Measurements from ENCODE around the gene RASSF9. TPM values are rescaled to one million over a fixed set of nuclear protein-coding genes. Genes with fewer than 3 reads are reported as not detected.

RASSF9 gene
- total RNA-seq, 1 donor from 2014 or later, result 0.68 TPM

- no peak overlapping the region for H3K4me3 Mint-ChIP-seq (ENCODE audit: unreplicated experiment)
- Histone ChIP-seq H3K79me2 (ENCODE audit: insufficient read depth, low read length) (no peaks in the 10 kb centered on the region), H4K20me1 (ENCODE audit: insufficient read depth, low read length) (no peaks in the 10 kb centered on the region), H2AFZ (ENCODE audit: low read depth, low read length) (no peak overlapping the region), H3K4me3 (ENCODE audit: insufficient read depth, low read depth, low read length) (no peak overlapping the region), H3K9me3 (ENCODE audit: insufficient read depth, low read depth, low read length) (no peaks in the 10 kb centered on the region), H3K27ac (ENCODE audit: low read depth, low read length) (no peak overlapping the region), H3K9ac (ENCODE audit: low read length) (no peak overlapping the region), H3K36me3 (ENCODE audit: insufficient read depth, low read length) (no peaks in the 10 kb centered on the region), H3K4me1 (ENCODE audit: insufficient read depth, low read length) (no peaks in the 10 kb centered on the region), H3K27me3 (ENCODE audit: insufficient read depth, low read length) (no peaks in the 10 kb centered on the region), H3K4me2 (ENCODE audit: low read length) (no peak overlapping the region)
- H3K9me3 Mint-ChIP-seq (ENCODE audit: unreplicated experiment), result no peaks in the 10 kb centered on the region
- no peak for FAIRE-seq
- no peak overlapping the region for H3K27ac Mint-ChIP-seq (ENCODE audit: unreplicated experiment)
- H3K36me3 Mint-ChIP-seq (ENCODE audit: low read depth, unreplicated experiment), result no peaks in the 10 kb centered on the region
- no peak for DNase-seq (ENCODE audit: low read depth)
- no peaks in the 10 kb centered on the region for H3K27me3 Mint-ChIP-seq (ENCODE audit: low read depth, unreplicated experiment)
- TF ChIP-seq EZH2 (IDR thresholded peaks at IDR 0.05; ENCODE audit: insufficient read depth, low read length), result no peak
- TF ChIP-seq CTCF (IDR thresholded peaks at IDR 0.05; ENCODE audit: insufficient read depth, low read depth, low read length), result no peak
- H3K4me1 Mint-ChIP-seq (ENCODE audit: low read depth, unreplicated experiment), result no peaks in the 10 kb centered on the region
Measured at GRCh38 chr12:85856966-85857365, 20.8 kb upstream of the RASSF9 start.

- Mint-ChIP-seq H3K9me3 (ENCODE audit: unreplicated experiment) (no peaks in the 10 kb centered on the region), H3K4me1 (ENCODE audit: low read depth, unreplicated experiment) (no peaks in the 10 kb centered on the region), H3K36me3 (ENCODE audit: low read depth, unreplicated experiment) (no peaks in the 10 kb centered on the region), H3K4me3 (ENCODE audit: unreplicated experiment) (no peak overlapping the region), H3K27ac (ENCODE audit: unreplicated experiment) (no peak overlapping the region), H3K27me3 (ENCODE audit: low read depth, unreplicated experiment) (no peaks in the 10 kb centered on the region)
- H3K4me2 ChIP-seq (ENCODE audit: low read length), result no peak overlapping the region
- H3K9ac ChIP-seq (ENCODE audit: low read length), result no peak overlapping the region
- no peak for FAIRE-seq
- TF ChIP-seq EZH2 (IDR thresholded peaks at IDR 0.05; ENCODE audit: insufficient read depth, low read length) (no peak), CTCF (IDR thresholded peaks at IDR 0.05; ENCODE audit: insufficient read depth, low read depth, low read length) (no peak)
- H3K4me1 ChIP-seq (ENCODE audit: insufficient read depth, low read length), result no peaks in the 10 kb centered on the region
- DNase-seq (ENCODE audit: low read depth), result no peak
- no peak overlapping the region for H2AFZ ChIP-seq (ENCODE audit: low read depth, low read length)
- H3K27ac ChIP-seq (ENCODE audit: low read depth, low read length), result no peak overlapping the region
- no peaks in the 10 kb centered on the region for H3K79me2 ChIP-seq (ENCODE audit: insufficient read depth, low read length)
- H3K9me3 ChIP-seq (ENCODE audit: insufficient read depth, low read depth, low read length), result no peaks in the 10 kb centered on the region
- no peaks in the 10 kb centered on the region for H3K27me3 ChIP-seq (ENCODE audit: insufficient read depth, low read length)
- H3K4me3 ChIP-seq (ENCODE audit: insufficient read depth, low read depth, low read length), result no peak overlapping the region
- H4K20me1 ChIP-seq (ENCODE audit: insufficient read depth, low read length), result no peaks in the 10 kb centered on the region
- H3K36me3 ChIP-seq (ENCODE audit: insufficient read depth, low read length), result no peaks in the 10 kb centered on the region
Measured at GRCh38 chr12:85855305-85855704, 19.1 kb upstream of the RASSF9 start.

- Mint-ChIP-seq H3K27ac (ENCODE audit: unreplicated experiment) (no peak overlapping the region), H3K36me3 (ENCODE audit: low read depth, unreplicated experiment) (no peaks in the 10 kb centered on the region), H3K4me3 (ENCODE audit: unreplicated experiment) (no peak overlapping the region), H3K9me3 (ENCODE audit: unreplicated experiment) (no peaks in the 10 kb centered on the region), H3K27me3 (ENCODE audit: low read depth, unreplicated experiment) (peaks cover 2% of the 10 kb centered on the region), H3K4me1 (ENCODE audit: low read depth, unreplicated experiment) (no peaks in the 10 kb centered on the region)
- TF ChIP-seq EZH2 (IDR thresholded peaks at IDR 0.05; ENCODE audit: insufficient read depth, low read length) (no peak), CTCF (IDR thresholded peaks at IDR 0.05; ENCODE audit: insufficient read depth, low read depth, low read length) (no peak)
- Histone ChIP-seq H3K4me3 (ENCODE audit: insufficient read depth, low read depth, low read length) (no peak overlapping the region), H3K9ac (ENCODE audit: low read length) (no peak overlapping the region), H3K9me3 (ENCODE audit: insufficient read depth, low read depth, low read length) (no peaks in the 10 kb centered on the region), H4K20me1 (ENCODE audit: insufficient read depth, low read length) (no peaks in the 10 kb centered on the region), H3K27ac (ENCODE audit: low read depth, low read length) (no peak overlapping the region), H3K4me2 (ENCODE audit: low read length) (no peak overlapping the region), H3K79me2 (ENCODE audit: insufficient read depth, low read length) (no peaks in the 10 kb centered on the region), H3K36me3 (ENCODE audit: insufficient read depth, low read length) (no peaks in the 10 kb centered on the region), H3K27me3 (ENCODE audit: insufficient read depth, low read length) (no peaks in the 10 kb centered on the region), H2AFZ (ENCODE audit: low read depth, low read length) (no peak overlapping the region), H3K4me1 (ENCODE audit: insufficient read depth, low read length) (no peaks in the 10 kb centered on the region)
- FAIRE-seq (no peak), DNase-seq (ENCODE audit: low read depth) (no peak)
Measured at GRCh38 chr12:85849344-85849743, 13.1 kb upstream of the RASSF9 start.
